ENCODE data around the gene ASB7.

- TF ChIP-seq CTCF (conservative IDR thresholded peaks at IDR 0.05 in 1 of 2, IDR thresholded peaks at IDR 0.05 in 1 of 2; ENCODE audit: low read depth in 1 of 2, low read length in 2 of 2) = no peak
- no peak for TF ChIP-seq EZH2 (IDR thresholded peaks at IDR 0.05; ENCODE audit: low read length, missing control alignments)
Observed at GRCh38 chr15:100642950-100643338, 40.6 kb downstream of the ASB7 start.
